GM19463 (cell line): ENCODE results near the gene CCDC88A.
"Not testable (repeated sequence)": the region's sequence is repeated elsewhere in the genome, so short reads cannot be mapped to it uniquely, and the experiment has no call there.

Experiments used
- ATAC-seq: cut with Tn5 transposase; IDR thresholded peaks from one replicate; pipeline ENCODE4 v1.9.1; 2021; ENCODE audit warnings: mild to moderate bottlenecking, moderate library complexity; ENCODE audit not compliant: unreplicated experiment

Gene CCDC88A

GRCh38 chr2:55245411-55245810, 174.2 kb downstream of the CCDC88A start:
- ATAC-seq, result no peak

GRCh38 chr2:55242617-55243016, 177.0 kb downstream of the CCDC88A start:
- no peak for ATAC-seq

GRCh38 chr2:55241582-55241981, 178.1 kb downstream of the CCDC88A start:
- not testable (repeated sequence) for ATAC-seq

- ATAC-seq, result no peak
Measured at GRCh38 chr2:55239656-55240222, 179.9 kb downstream of the CCDC88A start.
